Activated CD8-positive, alpha-beta memory T cell treated with anti-CD3 and anti-CD28 coated beads, Interleukin-2, amount 50 U/mL, for 1 hour (primary cell): Measurements from ENCODE around the gene WNT7A.

Experiments
- DNase-seq: peaks from one replicate; pipeline ENCODE4 v3.0.0-alpha.2; 2020; ENCODE audit errors: extremely low read depth

The WNT7A gene

GRCh38 chr3:13771496-13771895 lies 108.4 kb downstream of the WNT7A start:
- DNase-seq, result no peak

GRCh38 chr3:13770170-13771169 lies 109.4 kb downstream of the WNT7A start:
- no peak for DNase-seq

- no peak for DNase-seq
Measured at GRCh38 chr3:13769422-13769821, 110.4 kb downstream of the WNT7A start.

GRCh38 chr3:13768453-13768852 lies 111.4 kb downstream of the WNT7A start:
- DNase-seq, result no peak

- no peak for DNase-seq
Measured at GRCh38 chr3:13767896-13768295, 112.0 kb downstream of the WNT7A start.

GRCh38 chr3:13767030-13767429 lies 112.8 kb downstream of the WNT7A start:
- DNase-seq, result no peak
